PC-9 (cell line): ENCODE results near the gene RCOR3. TPM values are rescaled to one million over a fixed set of nuclear protein-coding genes. Genes with fewer than 3 reads are reported as not detected.

Source experiments
- BruUV-seq: library from RNA; stranded (reverse); fragments of 400-500 nt; replicated peaks from 2 replicates; lab custom pipeline; 2021; lab: Mats Ljungman, UMichigan
- CTCF ChIA-PET: fragments of 300-600 bp; sonication (Branson Sonifier 250); formaldehyde crosslinking; loops from one replicate; lab custom pipeline; 2022; ENCODE audit warnings: antibody characterized with exemption; lab: Charles Lee
- POLR2A ChIA-PET: fragments of 300-600 bp; sonication (Branson Sonifier 250); formaldehyde crosslinking; loops from one replicate; lab custom pipeline; 2022; ENCODE audit warnings: antibody characterized with exemption; ENCODE audit not compliant: unreplicated experiment; lab: Charles Lee
- DNase-seq, 2 experiments: peaks; one replicate each; pipeline versions ENCODE4 v3.0.0 to v3.0.0-alpha.2; 2015 to 2022; ENCODE audit warnings: mixed read lengths in 1 of 2
- H2AFZ ChIP-seq: fragments of 200-600 bp; sonication (generic); 2 replicates; pipeline ENCODE4 v1.8.1; 2017; ENCODE audit warnings: antibody characterized with exemption
- H3F3A ChIP-seq: fragments of 200-600 bp; sonication (generic); 2 replicates; pipeline ENCODE4 v1.8.1; 2017; ENCODE audit warnings: antibody characterized with exemption, mild to moderate bottlenecking, low read depth; ENCODE audit not compliant: insufficient read depth
- H3K27ac ChIP-seq: fragments of 200-600 bp; sonication (generic); 2 replicates; pipeline ENCODE4 v1.6.1; 2016; ENCODE audit warnings: mixed run types
- H3K27me3 ChIP-seq: fragments of 200-600 bp; sonication (generic); 2 replicates; pipeline ENCODE4 v1.6.1; 2016; ENCODE audit warnings: low read depth, mixed run types; ENCODE audit not compliant: insufficient read depth
- H3K36me3 ChIP-seq: fragments of 200-600 bp; sonication (generic); 2 replicates; pipeline ENCODE4 v1.6.1; 2016; ENCODE audit warnings: low read depth, mixed run types
- H3K4me1 ChIP-seq: fragments of 200-600 bp; sonication (generic); replicated peaks from 2 replicates; pipeline ENCODE4 v1.6.1; 2016; ENCODE audit warnings: mixed run types; ENCODE audit not compliant: insufficient read depth
- H3K4me2 ChIP-seq: fragments of 200-600 bp; sonication (generic); 2 replicates; pipeline ENCODE4 v1.6.1; 2017; ENCODE audit warnings: mixed run types
- H3K4me3 ChIP-seq: fragments of 200-600 bp; sonication (generic); 2 replicates; pipeline ENCODE4 v1.6.1; 2016; ENCODE audit warnings: mixed run types
- H3K79me2 ChIP-seq: fragments of 200-600 bp; sonication (generic); 2 replicates; pipeline ENCODE4 v1.6.1; 2017; ENCODE audit warnings: low read depth, mixed run types
- H3K9me2 ChIP-seq: fragments of 200-600 bp; sonication (generic); 2 replicates; pipeline ENCODE4 v1.8.1; 2017; ENCODE audit warnings: mild to moderate bottlenecking; ENCODE audit not compliant: insufficient read depth
- H3K9me3 ChIP-seq: fragments of 200-600 bp; sonication (generic); 2 replicates; pipeline ENCODE4 v1.8.1; 2016; ENCODE audit warnings: low read depth; ENCODE audit not compliant: insufficient read depth
- H4K20me1 ChIP-seq: fragments of 200-600 bp; sonication (generic); 2 replicates; pipeline ENCODE4 v1.8.1; 2017; ENCODE audit not compliant: insufficient read depth
- CTCF ChIP-seq: fragments of 200-600 bp; sonication (generic); conservative IDR thresholded peaks from 2 replicates; pipeline ENCODE4 v1.6.1; 2017; ENCODE audit warnings: mixed run types, antibody characterized with exemption, mild to moderate bottlenecking, moderate library complexity
- EZH2 ChIP-seq: fragments of 200-600 bp; sonication (generic); IDR thresholded peaks from 2 replicates; pipeline ENCODE4 v1.8.0; 2017; ENCODE audit warnings: antibody characterized with exemption, low read depth
- intact Hi-C: fragments of 100-400 bp; cut with micrococcal nuclease; formaldehyde crosslinking; loops from one replicate; pipeline ENCODE4 v1.10.0; 2022; ENCODE audit not compliant: unreplicated experiment
- total RNA-seq: library from RNA; stranded (reverse); gene quantifications from 2 replicates; pipeline ENCODE4 v1.2.3, GENCODE V29; 2021

RCOR3 gene
- total RNA-seq, 1 experiment from 2014 or later = 48.7 TPM

DNA sequence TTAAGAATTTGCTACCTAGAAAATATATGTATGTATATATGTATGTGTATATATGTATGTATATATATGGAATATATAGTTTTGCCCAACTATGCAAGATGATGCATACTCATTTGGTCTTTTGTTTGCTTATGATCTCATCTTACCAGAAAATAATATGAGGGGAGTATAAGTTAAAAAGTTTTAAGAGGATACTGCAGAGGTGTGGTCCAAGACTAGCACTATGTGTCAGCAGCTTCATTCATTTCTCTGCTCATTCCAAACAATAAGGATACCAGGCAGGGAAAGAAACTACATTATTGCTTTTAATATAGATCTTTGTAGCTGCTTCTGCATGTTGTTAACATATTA is 22.8 kb downstream of the RCOR3 start:
- no peak for TF ChIP-seq CTCF
- TF ChIP-seq EZH2 = no peak
- no peak for DNase-seq
- Histone ChIP-seq H3K79me2 (no peaks in the 10 kb centered on the region), H3K9me3 (no peaks in the 10 kb centered on the region), H3K4me1 (no peaks in the 10 kb centered on the region), H3K9me2 (no peaks in the 10 kb centered on the region), H4K20me1 (no peaks in the 10 kb centered on the region), H3K4me2 (no peak overlapping the region), H3K36me3 (peaks cover 36% of the 10 kb centered on the region), H2AFZ (no peak overlapping the region), H3K27me3 (no peaks in the 10 kb centered on the region), H3K27ac (no peak overlapping the region), H3K4me3 (no peak overlapping the region), H3F3A (peaks cover 3% of the 10 kb centered on the region; the same call in 1 of the 2 replicates)
- no TSS peak for BruUV-seq
- CTCF ChIA-PET = interaction anchor here (0.7 kb wide), 2 partner anchors 835 to 1686 kb away, joined by 4 to 12 read pairs; no protein-coding TSS in a partner anchor
- intact Hi-C loops = no loop called here
- POLR2A ChIA-PET = no interaction called here

DNA sequence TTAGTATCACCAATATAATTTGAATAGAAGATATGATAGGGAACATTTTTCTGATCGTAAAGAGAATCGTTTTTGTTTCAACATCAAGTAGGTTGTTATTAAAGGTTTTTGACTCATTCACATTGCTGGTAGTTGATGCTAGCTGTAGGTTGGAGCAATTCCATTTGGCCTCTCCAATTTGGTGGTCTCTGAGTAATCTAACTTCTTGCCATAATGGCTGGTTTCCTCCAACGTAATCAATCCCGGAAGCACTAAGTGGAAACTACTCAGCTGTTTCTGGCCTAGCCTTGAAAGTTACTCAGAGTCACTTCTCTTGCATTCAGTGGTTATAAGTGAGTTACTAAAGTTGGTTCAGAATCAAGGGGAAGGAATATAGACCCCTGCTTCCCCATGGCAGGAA is 26.0 kb downstream of the RCOR3 start:
- peaks cover 3% of the 10 kb centered on the region; the same call in 1 of the 2 replicates for H3F3A ChIP-seq
- intact Hi-C loops = no loop called here
- BruUV-seq = no TSS peak
- no peak overlapping the region for H3K4me3 ChIP-seq
- POLR2A ChIA-PET = no interaction called here
- no peak overlapping the region for H3K27ac ChIP-seq
- TF ChIP-seq CTCF (no peak), EZH2 (no peak)
- no peak overlapping the region for H2AFZ ChIP-seq
- H3K36me3 ChIP-seq = peaks cover 31% of the 10 kb centered on the region; the same call in 1 of the 2 replicates
- H3K79me2 ChIP-seq = no peaks in the 10 kb centered on the region
- no peaks in the 10 kb centered on the region for H3K9me2 ChIP-seq
- no peaks in the 10 kb centered on the region for H3K4me1 ChIP-seq
- DNase-seq = no peak
- H4K20me1 ChIP-seq = no peaks in the 10 kb centered on the region
- H3K4me2 ChIP-seq = no peak overlapping the region
- CTCF ChIA-PET = no interaction called here
- H3K27me3 ChIP-seq = no peaks in the 10 kb centered on the region
- no peaks in the 10 kb centered on the region for H3K9me3 ChIP-seq

DNA sequence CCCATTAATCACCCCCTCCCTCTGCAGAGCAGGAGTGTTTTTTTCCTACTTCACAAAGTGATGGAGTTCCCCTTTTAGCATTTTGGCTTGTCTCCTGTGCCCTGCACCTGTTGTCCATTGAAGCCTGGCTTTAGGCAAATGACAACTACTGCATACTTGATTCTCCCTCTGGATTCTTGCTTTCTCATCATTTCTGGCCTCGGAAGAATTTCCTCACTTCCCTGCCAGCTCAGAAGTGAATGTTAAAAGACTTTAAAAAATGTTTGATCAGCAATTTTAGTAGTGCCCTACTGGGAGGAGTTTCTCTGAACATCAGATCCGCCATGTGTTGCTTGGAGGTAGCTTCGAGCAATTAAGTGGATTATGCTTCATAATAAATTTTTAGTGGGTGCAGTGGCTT is 28.1 kb downstream of the RCOR3 start:
- ChIA-PET POLR2A (no interaction called here), CTCF (no interaction called here)
- Histone ChIP-seq H3K4me2 (no peak overlapping the region), H3K27me3 (no peaks in the 10 kb centered on the region), H3K36me3 (peaks cover 29% of the 10 kb centered on the region; the same call in 1 of the 2 replicates), H3K9me2 (no peaks in the 10 kb centered on the region), H2AFZ (no peak overlapping the region), H3F3A (no peaks in the 10 kb centered on the region; the same call in 1 of the 2 replicates), H3K9me3 (no peaks in the 10 kb centered on the region), H4K20me1 (no peaks in the 10 kb centered on the region; the same call in 1 of the 2 replicates), H3K4me1 (no peaks in the 10 kb centered on the region), H3K4me3 (no peak overlapping the region), H3K79me2 (no peaks in the 10 kb centered on the region), H3K27ac (no peak overlapping the region)
- intact Hi-C loops = no loop called here
- BruUV-seq = no TSS peak
- TF ChIP-seq CTCF = no peak
- TF ChIP-seq EZH2 = no peak
- no peak for DNase-seq
